H1 (cell line): Measurements from ENCODE around the gene FAT1. TPM values are rescaled to one million over a fixed set of nuclear protein-coding genes. Genes with fewer than 3 reads are reported as not detected.

ENCODE experiments used
- CREB1 ChIP-seq: IDR thresholded peaks from 2 replicates; pipeline ENCODE4 v1.6.1; 2012; ENCODE audit warnings: inconsistent platforms
- EGR1 ChIP-seq: IDR thresholded peaks from 2 replicates; pipeline ENCODE4 v1.6.1; 2011; ENCODE audit warnings: low read depth, low read length, borderline replicate concordance
- EP300 ChIP-seq, 2 experiments: IDR thresholded peaks; 1 replicate in 1 of 2; 2 replicates in 1 of 2; pipeline ENCODE4 v1.6.1; 2011 to 2012; ENCODE audit warnings: low read depth in 2 of 2, low read length in 2 of 2, mild to moderate bottlenecking in 2 of 2, borderline replicate concordance in 1 of 2, inconsistent platforms in 1 of 2, moderate library complexity in 1 of 2
- GABPA ChIP-seq: IDR thresholded peaks from 2 replicates; pipeline ENCODE4 v1.6.1; 2011; ENCODE audit warnings: mild to moderate bottlenecking, low read length, moderate library complexity, borderline replicate concordance; ENCODE audit not compliant: insufficient read depth
- JUN ChIP-seq: IDR thresholded peaks from 2 replicates; pipeline ENCODE4 v1.6.1; 2011; ENCODE audit warnings: low read depth, mild to moderate bottlenecking, improper control_type of control experiment, low read length
- KDM5A ChIP-seq: fragments of 200-600 bp; IDR thresholded peaks from 2 replicates; pipeline ENCODE4 v1.7.1; 2012; ENCODE audit warnings: mild to moderate bottlenecking, low read length, inconsistent platforms, mixed read lengths
- SP1 ChIP-seq: IDR thresholded peaks from 2 replicates; pipeline ENCODE4 v1.6.1; 2011; ENCODE audit warnings: low read depth, low read length
- ZNF274 ChIP-seq: IDR thresholded peaks from 2 replicates; pipeline ENCODE4 v1.7.0; 2012; ENCODE audit warnings: low read length, borderline replicate concordance; ENCODE audit errors: extremely low read depth
- polyA plus RNA-seq, 7 experiments: library from polyadenylated mRNA; depleted of rRNA in 3 of 7; stranded (reverse) in 5 of 7; unstranded in 2 of 7; fragments of >200 nt in 5 of 7; fragments of 200-250 nt in 2 of 7; gene quantifications; 1 replicate in 5 of 7; 2 replicates in 1 of 7; 4 replicates in 1 of 7; pipeline versions ENCODE4 v1.2.1 to v1.2.3, GENCODE V29; 2011 to 2013; ENCODE audit warnings: missing spikeins in 2 of 7, mixed read lengths in 2 of 7
- total RNA-seq: library from RNA; stranded (reverse); fragmentation: NEBNext Ultra II Directional; extraction: Animal tissue kit (Norgen Biotek cat#: 25700); gene quantifications from 2 replicates; pipeline ENCODE4 v1.2.1, GENCODE V29; 2021
- TF ChIP-seq, protein P1 (sequence below): fragments of 300-600 bp; sonication (generic); IDR thresholded peaks from 2 replicates; pipeline ENCODE4 v1.7.1; 2012; ENCODE audit warnings: low read length, moderate library complexity, mild to moderate bottlenecking, inconsistent platforms; ENCODE audit not compliant: insufficient replicate concordance

FAT1 gene
- total and polyA plus RNA-seq, 2 of the 8 experiments (the other 6 are each of a cell fraction or from before 2014, with no cell fraction given): 94.4 to 137 TPM

DNA sequence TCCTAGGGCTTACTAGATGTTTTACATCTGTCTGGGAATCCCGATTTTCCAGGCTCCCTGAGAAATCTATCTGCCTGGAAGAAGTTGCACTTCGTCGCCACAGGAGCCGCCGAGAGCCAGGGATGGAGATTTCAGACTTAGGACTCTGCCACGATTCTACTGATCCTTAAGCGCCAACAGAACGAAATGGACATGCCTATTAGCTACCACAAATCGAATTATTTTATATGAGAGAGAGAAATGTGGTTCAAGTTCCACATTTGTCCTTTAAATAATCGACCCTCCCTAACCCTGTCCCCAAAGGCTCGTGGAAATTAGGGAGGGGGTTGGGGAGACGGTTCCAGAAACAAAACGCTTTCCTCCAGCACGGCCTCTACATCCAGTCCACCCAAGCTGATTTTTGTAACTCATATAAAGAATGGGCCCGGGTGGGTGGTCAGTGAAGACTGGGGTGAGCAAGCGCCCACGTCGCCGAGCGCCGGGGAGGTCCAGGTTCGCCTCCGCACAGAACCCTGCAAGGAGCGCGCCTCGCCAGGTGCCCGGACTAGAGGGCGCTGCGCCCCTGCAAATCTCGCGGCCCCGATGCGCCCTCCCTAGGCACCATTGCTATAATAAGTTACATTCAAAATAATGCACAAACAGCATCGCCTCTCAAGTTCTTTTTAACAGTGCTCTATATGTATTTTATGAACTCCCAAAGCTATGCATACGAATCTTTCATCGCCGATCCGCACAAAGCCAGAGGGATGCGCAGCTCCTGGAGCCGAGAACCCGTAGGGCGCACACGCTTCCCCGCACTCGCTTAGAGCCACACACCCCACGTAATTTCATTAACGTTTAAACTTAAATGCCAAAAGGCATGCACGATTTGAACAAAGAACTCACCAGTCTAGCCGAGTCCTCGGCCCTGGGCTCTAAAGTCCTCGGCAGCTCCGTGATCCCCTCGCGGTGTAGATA, 2.1 kb upstream of the FAT1 start (continued):
- TF ChIP-seq, protein P1, sequence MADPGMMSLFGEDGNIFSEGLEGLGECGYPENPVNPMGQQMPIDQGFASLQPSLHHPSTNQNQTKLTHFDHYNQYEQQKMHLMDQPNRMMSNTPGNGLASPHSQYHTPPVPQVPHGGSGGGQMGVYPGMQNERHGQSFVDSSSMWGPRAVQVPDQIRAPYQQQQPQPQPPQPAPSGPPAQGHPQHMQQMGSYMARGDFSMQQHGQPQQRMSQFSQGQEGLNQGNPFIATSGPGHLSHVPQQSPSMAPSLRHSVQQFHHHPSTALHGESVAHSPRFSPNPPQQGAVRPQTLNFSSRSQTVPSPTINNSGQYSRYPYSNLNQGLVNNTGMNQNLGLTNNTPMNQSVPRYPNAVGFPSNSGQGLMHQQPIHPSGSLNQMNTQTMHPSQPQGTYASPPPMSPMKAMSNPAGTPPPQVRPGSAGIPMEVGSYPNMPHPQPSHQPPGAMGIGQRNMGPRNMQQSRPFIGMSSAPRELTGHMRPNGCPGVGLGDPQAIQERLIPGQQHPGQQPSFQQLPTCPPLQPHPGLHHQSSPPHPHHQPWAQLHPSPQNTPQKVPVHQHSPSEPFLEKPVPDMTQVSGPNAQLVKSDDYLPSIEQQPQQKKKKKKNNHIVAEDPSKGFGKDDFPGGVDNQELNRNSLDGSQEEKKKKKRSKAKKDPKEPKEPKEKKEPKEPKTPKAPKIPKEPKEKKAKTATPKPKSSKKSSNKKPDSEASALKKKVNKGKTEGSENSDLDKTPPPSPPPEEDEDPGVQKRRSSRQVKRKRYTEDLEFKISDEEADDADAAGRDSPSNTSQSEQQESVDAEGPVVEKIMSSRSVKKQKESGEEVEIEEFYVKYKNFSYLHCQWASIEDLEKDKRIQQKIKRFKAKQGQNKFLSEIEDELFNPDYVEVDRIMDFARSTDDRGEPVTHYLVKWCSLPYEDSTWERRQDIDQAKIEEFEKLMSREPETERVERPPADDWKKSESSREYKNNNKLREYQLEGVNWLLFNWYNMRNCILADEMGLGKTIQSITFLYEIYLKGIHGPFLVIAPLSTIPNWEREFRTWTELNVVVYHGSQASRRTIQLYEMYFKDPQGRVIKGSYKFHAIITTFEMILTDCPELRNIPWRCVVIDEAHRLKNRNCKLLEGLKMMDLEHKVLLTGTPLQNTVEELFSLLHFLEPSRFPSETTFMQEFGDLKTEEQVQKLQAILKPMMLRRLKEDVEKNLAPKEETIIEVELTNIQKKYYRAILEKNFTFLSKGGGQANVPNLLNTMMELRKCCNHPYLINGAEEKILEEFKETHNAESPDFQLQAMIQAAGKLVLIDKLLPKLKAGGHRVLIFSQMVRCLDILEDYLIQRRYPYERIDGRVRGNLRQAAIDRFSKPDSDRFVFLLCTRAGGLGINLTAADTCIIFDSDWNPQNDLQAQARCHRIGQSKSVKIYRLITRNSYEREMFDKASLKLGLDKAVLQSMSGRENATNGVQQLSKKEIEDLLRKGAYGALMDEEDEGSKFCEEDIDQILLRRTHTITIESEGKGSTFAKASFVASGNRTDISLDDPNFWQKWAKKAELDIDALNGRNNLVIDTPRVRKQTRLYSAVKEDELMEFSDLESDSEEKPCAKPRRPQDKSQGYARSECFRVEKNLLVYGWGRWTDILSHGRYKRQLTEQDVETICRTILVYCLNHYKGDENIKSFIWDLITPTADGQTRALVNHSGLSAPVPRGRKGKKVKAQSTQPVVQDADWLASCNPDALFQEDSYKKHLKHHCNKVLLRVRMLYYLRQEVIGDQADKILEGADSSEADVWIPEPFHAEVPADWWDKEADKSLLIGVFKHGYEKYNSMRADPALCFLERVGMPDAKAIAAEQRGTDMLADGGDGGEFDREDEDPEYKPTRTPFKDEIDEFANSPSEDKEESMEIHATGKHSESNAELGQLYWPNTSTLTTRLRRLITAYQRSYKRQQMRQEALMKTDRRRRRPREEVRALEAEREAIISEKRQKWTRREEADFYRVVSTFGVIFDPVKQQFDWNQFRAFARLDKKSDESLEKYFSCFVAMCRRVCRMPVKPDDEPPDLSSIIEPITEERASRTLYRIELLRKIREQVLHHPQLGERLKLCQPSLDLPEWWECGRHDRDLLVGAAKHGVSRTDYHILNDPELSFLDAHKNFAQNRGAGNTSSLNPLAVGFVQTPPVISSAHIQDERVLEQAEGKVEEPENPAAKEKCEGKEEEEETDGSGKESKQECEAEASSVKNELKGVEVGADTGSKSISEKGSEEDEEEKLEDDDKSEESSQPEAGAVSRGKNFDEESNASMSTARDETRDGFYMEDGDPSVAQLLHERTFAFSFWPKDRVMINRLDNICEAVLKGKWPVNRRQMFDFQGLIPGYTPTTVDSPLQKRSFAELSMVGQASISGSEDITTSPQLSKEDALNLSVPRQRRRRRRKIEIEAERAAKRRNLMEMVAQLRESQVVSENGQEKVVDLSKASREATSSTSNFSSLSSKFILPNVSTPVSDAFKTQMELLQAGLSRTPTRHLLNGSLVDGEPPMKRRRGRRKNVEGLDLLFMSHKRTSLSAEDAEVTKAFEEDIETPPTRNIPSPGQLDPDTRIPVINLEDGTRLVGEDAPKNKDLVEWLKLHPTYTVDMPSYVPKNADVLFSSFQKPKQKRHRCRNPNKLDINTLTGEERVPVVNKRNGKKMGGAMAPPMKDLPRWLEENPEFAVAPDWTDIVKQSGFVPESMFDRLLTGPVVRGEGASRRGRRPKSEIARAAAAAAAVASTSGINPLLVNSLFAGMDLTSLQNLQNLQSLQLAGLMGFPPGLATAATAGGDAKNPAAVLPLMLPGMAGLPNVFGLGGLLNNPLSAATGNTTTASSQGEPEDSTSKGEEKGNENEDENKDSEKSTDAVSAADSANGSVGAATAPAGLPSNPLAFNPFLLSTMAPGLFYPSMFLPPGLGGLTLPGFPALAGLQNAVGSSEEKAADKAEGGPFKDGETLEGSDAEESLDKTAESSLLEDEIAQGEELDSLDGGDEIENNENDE: no peak
- TF ChIP-seq ZNF274 (no peak), KDM5A (no peak), GABPA (no peak), EP300 (IDR thresholded peaks at IDR 0.05; ENCODE audit: borderline replicate concordance in 1 of 2, low read depth in 2 of 2, low read length in 2 of 2) (no peak), EGR1 (no peak), JUN (no peak), SP1 (no peak), CREB1 (no peak)
